ENCODE measurements around the gene BIRC6.

The BIRC6 gene

GRCh38 chr2:32553829-32554432 is 197.1 kb downstream of the BIRC6 start:
- Histone ChIP-seq H3K79me2 (ENCODE audit: insufficient read depth, low read length) (no peaks in the 10 kb centered on the region), H3K27me3 (ENCODE audit: low read length) (no peaks in the 10 kb centered on the region), H3K4me2 (ENCODE audit: low read depth, low read length, poor library complexity, severe bottlenecking) (peak overlapping the region; percentile 2), H4K20me1 (ENCODE audit: low read depth, low read length) (no peaks in the 10 kb centered on the region), H3K9ac (ENCODE audit: low read length) (no peak overlapping the region), H3K27ac (ENCODE audit: low read depth, low read length) (no peak overlapping the region), H3K36me3 (ENCODE audit: low read length) (peaks cover 34% of the 10 kb centered on the region), H3K9me2 (replicated peaks; ENCODE audit: insufficient read depth, low read length) (no peaks in the 10 kb centered on the region), H3K4me3 (ENCODE audit: insufficient read depth, low read length, poor library complexity, severe bottlenecking) (no peak overlapping the region), H3F3A (ENCODE audit: insufficient read depth) (peaks cover 35% of the 10 kb centered on the region), H2AFZ (ENCODE audit: low read depth, low read length, severe bottlenecking) (no peak overlapping the region), H3K9me3 (ENCODE audit: insufficient read depth, low read length) (no peaks in the 10 kb centered on the region)
- TF ChIP-seq CTCF (IDR thresholded peaks at IDR 0.05; ENCODE audit: insufficient read depth, low read length, poor library complexity, severe bottlenecking) (peak; percentile 68), EZH2phosphoT487 (conservative IDR thresholded peaks at IDR 0.05; ENCODE audit: low read length) (no peak)

GRCh38 chr2:32558492-32558891 is 201.7 kb downstream of the BIRC6 start:
- peaks cover 10% of the 10 kb centered on the region for H3F3A ChIP-seq (ENCODE audit: insufficient read depth)
- H3K9ac ChIP-seq (ENCODE audit: low read length), result no peak overlapping the region
- no peaks in the 10 kb centered on the region for H3K9me2 ChIP-seq (replicated peaks; ENCODE audit: insufficient read depth, low read length)
- H3K79me2 ChIP-seq (ENCODE audit: insufficient read depth, low read length), result no peaks in the 10 kb centered on the region
- no peak overlapping the region for H3K4me2 ChIP-seq (ENCODE audit: low read depth, low read length, poor library complexity, severe bottlenecking)
- H3K9me3 ChIP-seq (ENCODE audit: insufficient read depth, low read length), result no peaks in the 10 kb centered on the region
- H3K27me3 ChIP-seq (ENCODE audit: low read length), result no peaks in the 10 kb centered on the region
- H2AFZ ChIP-seq (ENCODE audit: low read depth, low read length, severe bottlenecking), result no peak overlapping the region
- no peak overlapping the region for H3K27ac ChIP-seq (ENCODE audit: low read depth, low read length)
- H4K20me1 ChIP-seq (ENCODE audit: low read depth, low read length), result no peaks in the 10 kb centered on the region
- TF ChIP-seq EZH2phosphoT487 (conservative IDR thresholded peaks at IDR 0.05; ENCODE audit: low read length) (no peak), CTCF (IDR thresholded peaks at IDR 0.05; ENCODE audit: insufficient read depth, low read length, poor library complexity, severe bottlenecking) (no peak)
- no peak overlapping the region for H3K4me3 ChIP-seq (ENCODE audit: insufficient read depth, low read length, poor library complexity, severe bottlenecking)
- H3K36me3 ChIP-seq (ENCODE audit: low read length), result peaks cover 28% of the 10 kb centered on the region

GRCh38 chr2:32559136-32559535 is 202.3 kb downstream of the BIRC6 start:
- Histone ChIP-seq H3K4me3 (ENCODE audit: insufficient read depth, low read length, poor library complexity, severe bottlenecking) (no peak overlapping the region), H3K27ac (ENCODE audit: low read depth, low read length) (no peak overlapping the region), H3K36me3 (ENCODE audit: low read length) (peaks cover 28% of the 10 kb centered on the region), H3K27me3 (ENCODE audit: low read length) (no peaks in the 10 kb centered on the region), H3F3A (ENCODE audit: insufficient read depth) (peaks cover 3% of the 10 kb centered on the region; the same call in 1 of the 2 replicates), H2AFZ (ENCODE audit: low read depth, low read length, severe bottlenecking) (no peak overlapping the region), H3K9ac (ENCODE audit: low read length) (no peak overlapping the region), H4K20me1 (ENCODE audit: low read depth, low read length) (no peaks in the 10 kb centered on the region), H3K9me2 (replicated peaks; ENCODE audit: insufficient read depth, low read length) (no peaks in the 10 kb centered on the region), H3K4me2 (ENCODE audit: low read depth, low read length, poor library complexity, severe bottlenecking) (no peak overlapping the region), H3K9me3 (ENCODE audit: insufficient read depth, low read length) (no peaks in the 10 kb centered on the region), H3K79me2 (ENCODE audit: insufficient read depth, low read length) (no peaks in the 10 kb centered on the region)
- no peak for TF ChIP-seq EZH2phosphoT487 (conservative IDR thresholded peaks at IDR 0.05; ENCODE audit: low read length)
- no peak for TF ChIP-seq CTCF (IDR thresholded peaks at IDR 0.05; ENCODE audit: insufficient read depth, low read length, poor library complexity, severe bottlenecking)
